ENCODE data around the gene SPATA31E1.

DNA sequence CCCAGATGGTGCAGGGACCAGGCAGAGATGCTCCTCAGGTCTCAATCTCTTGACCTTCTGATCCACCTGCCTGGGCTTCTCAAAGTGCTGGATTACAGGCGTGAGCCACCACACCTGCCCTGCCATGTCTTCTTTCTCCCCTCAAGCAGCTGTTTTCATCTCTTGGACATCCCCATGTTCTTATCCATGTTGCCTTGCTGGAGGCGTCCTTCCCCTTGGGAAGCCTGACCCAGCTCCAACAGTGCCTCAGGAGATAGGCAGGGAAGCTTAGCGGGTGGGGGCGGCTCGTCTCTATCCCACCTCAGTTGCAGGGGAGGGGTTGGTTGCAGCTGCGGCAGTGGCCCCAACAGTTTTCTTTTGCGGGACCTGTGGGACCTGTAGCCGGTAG, 24.7 kb upstream of the SPATA31E1 start:
- TF ChIP-seq EZH2 (IDR thresholded peaks at IDR 0.05; ENCODE audit: borderline replicate concordance, low read length) (no peak), CTCF (conservative IDR thresholded peaks at IDR 0.05 in 1 of 2, IDR thresholded peaks at IDR 0.05 in 1 of 2; ENCODE audit: extremely low read depth in 1 of 2, insufficient read depth in 1 of 2, low read depth in 1 of 2, low read length in 2 of 2) (no peak)

Data from mammary epithelial cell (primary cell).